ENCODE measurements around the gene ETV6. TPM values are rescaled to one million over a fixed set of nuclear protein-coding genes. Genes with fewer than 3 reads are reported as not detected.

Gene ETV6
- total RNA-seq, 2 experiments from 2014 or later, result 28.5 to 30.2 TPM

DNA sequence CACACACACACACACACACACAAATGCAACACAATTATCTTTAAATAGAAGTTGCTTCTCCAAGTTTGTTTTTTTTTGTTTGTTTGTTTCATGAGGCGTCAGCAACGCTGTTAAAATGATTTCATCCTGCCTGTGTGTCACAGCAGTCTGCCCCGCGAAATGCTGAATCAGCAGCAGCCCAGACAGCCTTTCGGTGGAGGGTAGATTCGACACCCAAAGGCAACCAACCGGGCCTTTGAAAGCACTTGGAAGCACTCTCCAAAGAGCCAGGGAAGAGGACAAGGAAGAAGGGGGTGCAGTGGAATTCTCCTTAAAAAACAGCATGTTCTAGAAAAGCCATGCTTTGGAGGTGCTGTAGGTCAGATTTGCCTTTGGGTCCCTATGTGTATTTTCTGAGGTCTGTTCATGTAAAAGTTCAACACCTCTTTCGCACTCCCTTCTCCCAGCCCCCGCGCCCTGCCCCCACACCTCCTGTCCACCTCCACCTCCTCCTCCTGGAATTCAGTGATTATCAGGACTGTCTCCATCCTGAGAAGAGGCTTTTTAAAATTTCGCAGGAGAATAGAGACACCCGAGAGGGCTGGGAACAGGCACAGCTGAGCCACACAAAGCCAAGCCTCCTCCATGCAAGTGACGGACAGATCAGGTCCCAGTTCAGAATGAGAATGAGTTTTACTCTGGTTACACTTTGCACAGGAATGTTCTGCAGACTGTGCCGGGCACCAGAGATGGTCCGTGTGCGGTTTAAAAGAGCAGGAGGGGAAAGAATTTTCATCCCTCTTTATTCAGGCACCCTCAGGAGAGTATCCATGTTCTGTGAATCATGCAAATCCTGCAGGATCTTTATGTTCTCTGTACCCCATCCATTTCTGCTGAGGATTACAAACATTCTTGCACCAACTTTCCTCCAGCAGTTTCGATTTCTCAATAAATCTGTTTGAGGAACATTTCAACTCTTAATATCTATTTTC, 177.9 kb downstream of the ETV6 start:
- POLR2A ChIA-PET, result no interaction called here
- TF ChIP-seq, protein P1, sequence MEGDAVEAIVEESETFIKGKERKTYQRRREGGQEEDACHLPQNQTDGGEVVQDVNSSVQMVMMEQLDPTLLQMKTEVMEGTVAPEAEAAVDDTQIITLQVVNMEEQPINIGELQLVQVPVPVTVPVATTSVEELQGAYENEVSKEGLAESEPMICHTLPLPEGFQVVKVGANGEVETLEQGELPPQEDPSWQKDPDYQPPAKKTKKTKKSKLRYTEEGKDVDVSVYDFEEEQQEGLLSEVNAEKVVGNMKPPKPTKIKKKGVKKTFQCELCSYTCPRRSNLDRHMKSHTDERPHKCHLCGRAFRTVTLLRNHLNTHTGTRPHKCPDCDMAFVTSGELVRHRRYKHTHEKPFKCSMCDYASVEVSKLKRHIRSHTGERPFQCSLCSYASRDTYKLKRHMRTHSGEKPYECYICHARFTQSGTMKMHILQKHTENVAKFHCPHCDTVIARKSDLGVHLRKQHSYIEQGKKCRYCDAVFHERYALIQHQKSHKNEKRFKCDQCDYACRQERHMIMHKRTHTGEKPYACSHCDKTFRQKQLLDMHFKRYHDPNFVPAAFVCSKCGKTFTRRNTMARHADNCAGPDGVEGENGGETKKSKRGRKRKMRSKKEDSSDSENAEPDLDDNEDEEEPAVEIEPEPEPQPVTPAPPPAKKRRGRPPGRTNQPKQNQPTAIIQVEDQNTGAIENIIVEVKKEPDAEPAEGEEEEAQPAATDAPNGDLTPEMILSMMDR (IDR thresholded peaks at IDR 0.05), result no peak
- Mint-ChIP-seq H3K36me3 (ENCODE audit: low read depth) (peaks cover 19% of the 10 kb centered on the region), H3K9me3 (no peaks in the 10 kb centered on the region), H3K4me3 (peak overlapping the region; percentile 54), H3K27ac (peak overlapping the region; percentile 71), H3K4me1 (ENCODE audit: low read depth) (peaks cover 25% of the 10 kb centered on the region), H3K27me3 (no peaks in the 10 kb centered on the region)
- H3K4me1 ChIP-seq (ENCODE audit: insufficient read depth, low read length), result peaks cover 31% of the 10 kb centered on the region
- CTCF ChIA-PET, result no interaction called here
- H3K4me3 ChIP-seq (ENCODE audit: low read length), result no peak overlapping the region
- no peaks in the 10 kb centered on the region for H3K27me3 ChIP-seq (ENCODE audit: control insufficient read depth in 1 of 2, insufficient read depth in 2 of 2, low read length in 2 of 2)
- H3K27ac ChIP-seq (ENCODE audit: low read depth in 1 of 2, low read length in 2 of 2), result no peak overlapping the region
- H3K36me3 ChIP-seq (ENCODE audit: insufficient read depth, low read length), result peaks cover 18% of the 10 kb centered on the region
- intact Hi-C loops (cut with DNase I, micrococcal nuclease), result no loop called here
- ATAC-seq (ENCODE audit: poor library complexity) (no peak), DNase-seq (peak in 5 of 14 experiments; percentile 9 to 50 (median 29))
- H3K9me3 ChIP-seq (ENCODE audit: control insufficient read depth in 1 of 2, insufficient read depth in 1 of 2, low read length in 2 of 2), result no peaks in the 10 kb centered on the region

DNA sequence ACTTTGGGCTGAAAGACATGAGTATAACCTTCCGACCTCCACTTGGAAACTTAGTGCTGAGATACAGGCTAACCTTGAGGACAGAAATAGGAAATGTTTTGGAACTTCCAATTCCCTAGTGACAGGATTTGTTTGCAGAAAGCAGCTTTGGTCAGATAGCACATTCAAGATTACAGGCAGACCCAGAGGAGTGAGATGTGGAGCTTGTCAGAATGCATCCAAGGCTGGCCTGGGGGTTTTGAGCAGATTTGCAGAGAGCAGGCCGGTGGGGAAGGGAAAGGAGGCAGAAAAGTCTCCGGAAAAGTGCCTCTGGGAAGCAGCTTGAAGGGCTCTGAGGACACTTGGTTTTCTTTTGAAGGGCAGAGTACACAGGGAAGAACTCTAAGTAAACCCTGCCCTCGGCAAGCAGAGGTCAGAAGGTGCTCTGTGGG, 180.3 kb downstream of the ETV6 start:
- no peak overlapping the region for H3K4me3 ChIP-seq (ENCODE audit: low read length)
- no peak for ATAC-seq (ENCODE audit: poor library complexity)
- H3K4me3 Mint-ChIP-seq, result no peak overlapping the region
- intact Hi-C loops (cut with DNase I, micrococcal nuclease), result no loop called here
- TF ChIP-seq, protein P1 (IDR thresholded peaks at IDR 0.05), result no peak
- H3K27me3 Mint-ChIP-seq, result no peaks in the 10 kb centered on the region
- peaks cover 18% of the 10 kb centered on the region for H3K36me3 ChIP-seq (ENCODE audit: insufficient read depth, low read length)
- H3K27me3 ChIP-seq (ENCODE audit: control insufficient read depth in 1 of 2, insufficient read depth in 2 of 2, low read length in 2 of 2), result no peaks in the 10 kb centered on the region
- H3K4me1 ChIP-seq (ENCODE audit: insufficient read depth, low read length), result peaks cover 16% of the 10 kb centered on the region
- ChIA-PET CTCF (no interaction called here), POLR2A (no interaction called here)
- H3K9me3 ChIP-seq (ENCODE audit: control insufficient read depth in 1 of 2, insufficient read depth in 1 of 2, low read length in 2 of 2), result no peaks in the 10 kb centered on the region
- peaks cover 25% of the 10 kb centered on the region for H3K4me1 Mint-ChIP-seq (ENCODE audit: low read depth)
- DNase-seq, result no peak
- H3K27ac Mint-ChIP-seq, result no peak overlapping the region
- no peak overlapping the region for H3K27ac ChIP-seq (ENCODE audit: low read depth in 1 of 2, low read length in 2 of 2)
- no peaks in the 10 kb centered on the region for H3K9me3 Mint-ChIP-seq
- H3K36me3 Mint-ChIP-seq (ENCODE audit: low read depth), result peaks cover 16% of the 10 kb centered on the region

DNA sequence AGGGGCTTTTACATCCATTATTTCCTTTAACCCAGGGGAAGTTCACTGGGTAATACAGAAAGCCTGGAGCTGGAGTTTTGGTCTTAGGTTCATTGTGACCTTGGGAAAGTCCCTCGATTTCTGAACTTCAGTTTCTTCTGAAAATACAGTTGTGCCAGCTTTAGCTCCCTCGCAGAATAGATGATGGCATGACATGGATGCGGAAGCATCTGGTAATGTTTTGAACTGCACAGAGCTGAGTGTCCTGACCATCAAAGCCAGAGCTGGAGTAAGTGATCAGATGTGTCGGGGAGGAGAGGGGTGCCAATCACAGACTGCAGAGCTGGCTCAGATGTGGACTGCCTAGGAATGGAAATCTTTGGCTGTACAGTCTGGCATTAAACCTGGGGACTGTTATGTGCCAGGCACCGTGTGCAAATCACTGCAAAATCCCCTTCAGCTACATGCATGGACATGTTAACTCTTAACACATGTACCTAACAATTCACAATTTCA, 180.9 kb downstream of the ETV6 start:
- ATAC-seq (ENCODE audit: poor library complexity) (no peak), DNase-seq (peak in 2 of 14 experiments; percentile 30 to 38)
- Histone ChIP-seq H3K9me3 (ENCODE audit: control insufficient read depth in 1 of 2, insufficient read depth in 1 of 2, low read length in 2 of 2) (no peaks in the 10 kb centered on the region), H3K36me3 (ENCODE audit: insufficient read depth, low read length) (peaks cover 18% of the 10 kb centered on the region), H3K27me3 (ENCODE audit: control insufficient read depth in 1 of 2, insufficient read depth in 2 of 2, low read length in 2 of 2) (no peaks in the 10 kb centered on the region), H3K4me3 (ENCODE audit: low read length) (no peak overlapping the region), H3K27ac (ENCODE audit: low read depth in 1 of 2, low read length in 2 of 2) (no peak overlapping the region), H3K4me1 (ENCODE audit: insufficient read depth, low read length) (peaks cover 19% of the 10 kb centered on the region)
- ChIA-PET POLR2A (interaction anchor here (0.6 kb wide), 1 partner anchor 24 kb away, joined by 3 read pairs; no protein-coding TSS in a partner anchor), CTCF (interaction anchor here (0.9 kb wide), 1 partner anchor 203 kb away, joined by 3 read pairs; no protein-coding TSS in a partner anchor)
- intact Hi-C loops (cut with DNase I, micrococcal nuclease), result no loop called here
- TF ChIP-seq, protein P1 (IDR thresholded peaks at IDR 0.05), result no peak
- Mint-ChIP-seq H3K36me3 (ENCODE audit: low read depth) (peaks cover 14% of the 10 kb centered on the region), H3K27me3 (no peaks in the 10 kb centered on the region), H3K9me3 (no peaks in the 10 kb centered on the region), H3K27ac (no peak overlapping the region), H3K4me1 (ENCODE audit: low read depth) (peaks cover 25% of the 10 kb centered on the region), H3K4me3 (no peak overlapping the region)
